NCI-H226 (cell line): ENCODE data around the gene TRPM2.

Experiments used
- DNase-seq: peaks from one replicate; pipeline ENCODE4 v3.0.0-alpha.2; 2015

The TRPM2 gene

GRCh38 chr21:44322621-44323325, 30.6 kb upstream of the TRPM2 start:
- DNase-seq, result no peak

GRCh38 chr21:44323591-44323990, 29.8 kb upstream of the TRPM2 start:
- DNase-seq, result no peak

- no peak for DNase-seq
Observed at GRCh38 chr21:44324106-44324853, 29.1 kb upstream of the TRPM2 start.

- no peak for DNase-seq
Observed at GRCh38 chr21:44324854-44325107, 28.6 kb upstream of the TRPM2 start.

GRCh38 chr21:44325386-44326271, 27.8 kb upstream of the TRPM2 start:
- DNase-seq, result no peak

- no peak for DNase-seq
Observed at GRCh38 chr21:44326272-44326647, 27.2 kb upstream of the TRPM2 start.

- DNase-seq, result no peak
Observed at GRCh38 chr21:44326716-44327602, 26.5 kb upstream of the TRPM2 start.

GRCh38 chr21:44327603-44327974, 25.8 kb upstream of the TRPM2 start:
- DNase-seq, result no peak

GRCh38 chr21:44328242-44328895, 25.1 kb upstream of the TRPM2 start:
- DNase-seq, result no peak

- no peak for DNase-seq
Observed at GRCh38 chr21:44329086-44329889, 24.1 kb upstream of the TRPM2 start.

- DNase-seq, result no peak
Observed at GRCh38 chr21:44329971-44330681, 23.3 kb upstream of the TRPM2 start.

GRCh38 chr21:44330698-44331097, 22.7 kb upstream of the TRPM2 start:
- DNase-seq, result no peak

GRCh38 chr21:44331209-44331608, 22.2 kb upstream of the TRPM2 start:
- DNase-seq, result no peak

- no peak for DNase-seq
Observed at GRCh38 chr21:44331650-44332307, 21.6 kb upstream of the TRPM2 start.

- no peak for DNase-seq
Observed at GRCh38 chr21:44332383-44332782, 21.0 kb upstream of the TRPM2 start.

- DNase-seq, result no peak
Observed at GRCh38 chr21:44332965-44333364, 20.5 kb upstream of the TRPM2 start.

- no peak for DNase-seq
Observed at GRCh38 chr21:44333509-44334328, 19.7 kb upstream of the TRPM2 start.

- DNase-seq, result no peak
Observed at GRCh38 chr21:44334329-44335030, 18.9 kb upstream of the TRPM2 start.
